HEK293T (cell line): ENCODE data around the gene RC3H2.

Experiments
- CTBP1 ChIP-seq: fragments of 450-650 bp; IDR thresholded peaks from 2 replicates; pipeline ENCODE4 v1.6.1; 2016; ENCODE audit warnings: borderline replicate concordance
- ELF4 ChIP-seq: fragments of 450-650 bp; IDR thresholded peaks from 2 replicates; pipeline ENCODE4 v1.6.1; 2017; ENCODE audit warnings: antibody characterized with exemption
- FOXA1 ChIP-seq: fragments of 450-650 bp; IDR thresholded peaks from 2 replicates; pipeline ENCODE4 v1.6.1; 2016; ENCODE audit warnings: mild to moderate bottlenecking
- L3MBTL2 ChIP-seq: fragments of 450-650 bp; conservative IDR thresholded peaks from 2 replicates; pipeline ENCODE4 v1.6.1; 2016; ENCODE audit warnings: mild to moderate bottlenecking
- LEF1 ChIP-seq: fragments of 450-650 bp; IDR thresholded peaks from 2 replicates; pipeline ENCODE4 v1.6.1; 2017; ENCODE audit warnings: mild to moderate bottlenecking, borderline replicate concordance
- SUZ12 ChIP-seq: fragments of 450-650 bp; IDR thresholded peaks from 2 replicates; pipeline ENCODE4 v1.6.1; 2016; ENCODE audit warnings: mild to moderate bottlenecking
- ZNF384 ChIP-seq: fragments of 450-650 bp; IDR thresholded peaks from 2 replicates; pipeline ENCODE4 v1.6.1; 2016

- TF ChIP-seq LEF1 = no peak
- TF ChIP-seq SUZ12 = no peak
- no peak for TF ChIP-seq FOXA1
- TF ChIP-seq L3MBTL2 = no peak
- TF ChIP-seq CTBP1 = no peak
- no peak for TF ChIP-seq ZNF384
- no peak for TF ChIP-seq ELF4
These were observed 715 bp downstream of the RC3H2 start for GRCh38 chr9:122904466-122904822.
